GM12878 (cell line): ENCODE measurements around the gene GPR148. TPM values are rescaled to one million over a fixed set of nuclear protein-coding genes. Genes with fewer than 3 reads are reported as not detected.

Experiments used
- ATAC-seq: fragments of 200-7000 bp; cut with Tn5 transposase; 3 replicates; pipeline ENCODE4 v1.9.1; 2020; ENCODE audit warnings: mild to moderate bottlenecking, moderate library complexity
- BruUV-seq: library from RNA; stranded (reverse); fragments of 400-500 nt; replicated peaks from 2 replicates; lab custom pipeline; 2021; lab: Mats Ljungman, UMichigan
- CTCF ChIA-PET: fragments of 300-600 bp; sonication (Branson Sonifier 250); formaldehyde crosslinking; extraction: SDS; loops from one replicate; lab custom pipeline; 2021; ENCODE audit warnings: inconsistent platforms; lab: Yijun Ruan, JAX
- POLR2A ChIA-PET: fragments of 350-600 bp; formaldehyde crosslinking; extraction: SDS; loops from one replicate; lab custom pipeline; 2021; ENCODE audit warnings: inconsistent platforms; lab: Charles Lee
- RAD21 ChIA-PET: fragments of 300-600 bp; sonication (Branson Sonifier 250); formaldehyde crosslinking; loops from one replicate; lab custom pipeline; 2023; ENCODE audit warnings: antibody characterized with exemption; ENCODE audit not compliant: unreplicated experiment; lab: Charles Lee
- SMC1A ChIA-PET: fragments of 300-600 bp; sonication (Branson Sonifier 250); formaldehyde crosslinking; loops from one replicate; lab custom pipeline; 2023; ENCODE audit not compliant: unreplicated experiment, uncharacterized antibody; lab: Charles Lee
- DNase-seq: peaks from one replicate; pipeline ENCODE4 v3.0.0-alpha.2; 2011; ENCODE audit warnings: low read depth, low spot score
- FAIRE-seq: peaks from 3 replicates; lab custom pipeline; 2011; peaks lifted over from hg19 to GRCh38; lab: Jason Lieb, UNC
- H2AFZ ChIP-seq: 2 replicates; pipeline ENCODE4 v1.6.0; 2011; ENCODE audit warnings: low read depth, low read length, control low read depth; ENCODE audit not compliant: control insufficient read depth
- H3K27ac ChIP-seq: 2 replicates; pipeline ENCODE4 v1.5.1; 2011; ENCODE audit warnings: control low read depth; ENCODE audit not compliant: control insufficient read depth, insufficient read depth
- H3K27me3 ChIP-seq, 2 experiments: replicated peaks in 1 of 2; 2 replicates each; pipeline versions ENCODE4 v1.6.0 to v1.6.1; 2011; ENCODE audit warnings: low read length in 1 of 2; ENCODE audit not compliant: control insufficient read depth in 2 of 2, insufficient read depth in 2 of 2
- H3K36me3 ChIP-seq, 2 experiments: 2 replicates each; pipeline ENCODE4 v1.5.1; 2011; ENCODE audit warnings: low read length in 1 of 2; ENCODE audit not compliant: control insufficient read depth in 2 of 2, insufficient read depth in 2 of 2
- H3K4me1 ChIP-seq: 2 replicates; pipeline ENCODE4 v1.6.1; 2011; ENCODE audit warnings: mild to moderate bottlenecking, low read length, moderate library complexity, mixed read lengths; ENCODE audit not compliant: control insufficient read depth, insufficient read depth
- H3K4me2 ChIP-seq: 2 replicates; pipeline ENCODE4 v1.6.0; 2011; ENCODE audit warnings: control low read depth; ENCODE audit not compliant: control insufficient read depth, insufficient read depth
- H3K4me3 ChIP-seq: fragments of 200-600 bp; sonication (generic); 2 replicates; pipeline ENCODE4 v1.5.1; 2016
- H3K79me2 ChIP-seq: 2 replicates; pipeline ENCODE4 v1.6.0; 2011; ENCODE audit warnings: low read length; ENCODE audit not compliant: control insufficient read depth, insufficient read depth
- H3K9ac ChIP-seq: 2 replicates; pipeline ENCODE4 v1.8.0; 2011; ENCODE audit warnings: low read length, control low read depth, mixed read lengths; ENCODE audit not compliant: control insufficient read depth, insufficient read depth
- H3K9me3 ChIP-seq: replicated peaks from 3 replicates; pipeline ENCODE4 v1.5.1; 2011; ENCODE audit warnings: mild to moderate bottlenecking, low read length; ENCODE audit not compliant: control insufficient read depth, insufficient read depth
- H4K20me1 ChIP-seq: 2 replicates; pipeline ENCODE4 v1.6.0; 2011; ENCODE audit not compliant: control insufficient read depth, insufficient read depth
- BACH1 ChIP-seq: fragments of 450-650 bp; IDR thresholded peaks from 2 replicates; pipeline ENCODE4 v1.6.1; 2017; ENCODE audit warnings: mild to moderate bottlenecking, borderline replicate concordance
- ELK1 ChIP-seq: IDR thresholded peaks from 2 replicates; pipeline ENCODE4 v1.6.1; 2012; ENCODE audit warnings: low read depth, low read length, improper control_type of control experiment
- EZH2 ChIP-seq: IDR thresholded peaks from 2 replicates; pipeline ENCODE4 v1.6.1; 2012; ENCODE audit warnings: low read depth, mild to moderate bottlenecking, control low read depth, inconsistent platforms, low read length, borderline replicate concordance; ENCODE audit not compliant: control insufficient read depth
- FOXM1 ChIP-seq: IDR thresholded peaks from 2 replicates; pipeline ENCODE4 v1.6.1; 2012; ENCODE audit warnings: low read depth, mild to moderate bottlenecking, inconsistent platforms, low read length, moderate library complexity
- NFYA ChIP-seq: IDR thresholded peaks from 2 replicates; pipeline ENCODE4 v1.6.1; 2011; ENCODE audit warnings: low read depth, mild to moderate bottlenecking, low read length, improper control_type of control experiment, borderline replicate concordance
- POLR2AphosphoS2 ChIP-seq: IDR thresholded peaks from 2 replicates; pipeline ENCODE4 v1.6.1; 2011; ENCODE audit warnings: low read depth, mild to moderate bottlenecking, low read length, improper control_type of control experiment, moderate library complexity
- POU2F2 ChIP-seq: IDR thresholded peaks from 3 replicates; pipeline ENCODE4 v1.6.1; 2011; ENCODE audit warnings: low read depth, mild to moderate bottlenecking, low read length, borderline replicate concordance
- SUZ12 ChIP-seq: fragments of 200-600 bp; sonication (generic); IDR thresholded peaks from one replicate; pipeline ENCODE4 v1.6.1; 2018; ENCODE audit warnings: antibody characterized with exemption, mild to moderate bottlenecking; ENCODE audit not compliant: unreplicated experiment
- ZBTB4 ChIP-seq: fragments of 450-650 bp; formaldehyde crosslinking; IDR thresholded peaks from 2 replicates; pipeline ENCODE4 v1.4.0; 2022; ENCODE audit warnings: mild to moderate bottlenecking, moderate library complexity
- ZNF207 ChIP-seq: fragments of 450-650 bp; IDR thresholded peaks from 2 replicates; pipeline ENCODE4 v1.6.1; 2014; ENCODE audit warnings: antibody characterized with exemption, mild to moderate bottlenecking, borderline replicate concordance
- WGBS: methylation state at CpG from one replicate; pipeline ENCODE4 v1.1.6; 2016; ENCODE audit warnings: low lambda C conversion rate; ENCODE audit not compliant: insufficient replicate concordance, insufficient coverage; ENCODE audit errors: missing lambda C conversion rate; 5-methylcytosine and 5-hydroxymethylcytosine counted together
- in situ Hi-C: fragments of 300-500 bp; cut with MboI; formaldehyde crosslinking; loops from 9 replicates; pipeline ENCODE4 v1.14.3; 2018; ENCODE audit warnings: mixed read lengths
- intact Hi-C: fragments of 100-400 bp; cut with micrococcal nuclease; formaldehyde crosslinking; loops from one replicate; pipeline ENCODE4 v1.14.2; 2022; ENCODE audit not compliant: unreplicated experiment
- polyA plus RNA-seq, 11 experiments: library from polyadenylated mRNA; depleted of rRNA in 4 of 11; unstranded in 6 of 11; stranded (reverse) in 5 of 11; fragments of >200 nt; fragmentation: Nextera tagmentation in 4 of 11; fragmentation: Illumina TruSeq in 1 of 11; extraction: Ambion mirVana in 4 of 11; extraction: Trizol in 1 of 11; gene quantifications; 1 replicate in 1 of 11; 2 replicates in 10 of 11; pipeline versions ENCODE4 v1.2.1 to v1.2.3, GENCODE V29; 2011 to 2016; ENCODE audit warnings: inconsistent platforms in 2 of 11, missing spikeins in 2 of 11, low read depth in 1 of 11
- total RNA-seq, 4 experiments: library from RNA; depleted of rRNA in 3 of 4; stranded (reverse); fragments of >200 nt in 3 of 4; fragmentation: Illumina TruSeq in 1 of 4; extraction: Trizol in 1 of 4; gene quantifications; 2 replicates each; pipeline versions ENCODE4 v1.2.1 to v1.2.3, GENCODE V29; 2013 to 2021

Gene GPR148
- total and polyA plus RNA-seq, 10 of the 15 experiments (the other 5 are each of a cell fraction or from before 2014, with no cell fraction given): not detected

- FAIRE-seq: no peak
- Histone ChIP-seq H3K9me3 (no peaks in the 10 kb centered on the region), H3K36me3 (no peaks in the 10 kb centered on the region), H3K4me2 (no peak overlapping the region), H4K20me1 (no peaks in the 10 kb centered on the region), H3K9ac (no peak overlapping the region), H2AFZ (no peak overlapping the region), H3K27me3 (peaks cover 0 to 3% of the 10 kb centered on the region in 2 experiments; a peak in 2 of 4 replicates), H3K4me3 (no peak overlapping the region), H3K79me2 (no peaks in the 10 kb centered on the region), H3K4me1 (no peaks in the 10 kb centered on the region), H3K27ac (no peak overlapping the region)
- intact Hi-C loops: no loop called here
- no peak for DNase-seq
- WGBS: 33% methylated on average over 20 of the region's 20 CpGs
- ChIA-PET SMC1A (no interaction called here), POLR2A (no interaction called here), RAD21 (no interaction called here), CTCF (no interaction called here)
- no peak for ATAC-seq
- in situ Hi-C loops: no loop called here
- no TSS peak for BruUV-seq
- TF ChIP-seq POLR2AphosphoS2 (no peak), ZNF207 (no peak), EZH2 (no peak), SUZ12 (no peak)
These were observed 15.6 kb downstream of the GPR148 start for GRCh38 chr2:130744287-130745117.

GRCh38 chr2:130749078-130749477, 20.2 kb downstream of the GPR148 start:
- H3K79me2 ChIP-seq: no peaks in the 10 kb centered on the region
- ATAC-seq: no peak
- no peaks in the 10 kb centered on the region for H3K4me1 ChIP-seq
- ChIA-PET SMC1A (no interaction called here), RAD21 (no interaction called here), CTCF (no interaction called here), POLR2A (no interaction called here)
- H4K20me1 ChIP-seq: no peaks in the 10 kb centered on the region
- no peak overlapping the region for H3K4me3 ChIP-seq
- no peaks in the 10 kb centered on the region for H3K9me3 ChIP-seq
- H3K27ac ChIP-seq: no peak overlapping the region
- H3K4me2 ChIP-seq: no peak overlapping the region
- H3K27me3 ChIP-seq: peaks cover 0 to 3% of the 10 kb centered on the region in 2 experiments; a peak in 2 of 4 replicates
- no peak overlapping the region for H3K9ac ChIP-seq
- intact Hi-C loops: no loop called here
- no peak for FAIRE-seq
- H3K36me3 ChIP-seq: no peaks in the 10 kb centered on the region
- H2AFZ ChIP-seq: no peak overlapping the region
- WGBS: 48% methylated on average over 9 of the region's 9 CpGs
- DNase-seq: no peak
- in situ Hi-C loops: no loop called here
- BruUV-seq: no TSS peak
- TF ChIP-seq ELK1 (no peak), NFYA (no peak), ZBTB4 (CRISPR knock-in tag) (no peak), POU2F2 (no peak), FOXM1 (no peak), SUZ12 (no peak), BACH1 (no peak)
